ENCODE measurements around the gene CCDC73.

GRCh38 chr11:32817181-32817851, 22.9 kb upstream of the CCDC73 start:
- TF ChIP-seq CTCF (IDR thresholded peaks at IDR 0.05) (no peak), POLR2A (IDR thresholded peaks at IDR 0.05) (no peak)

All from thyroid gland (tissue), 4 donors.